ENCODE data around the gene TRIM34. TPM values are rescaled to one million over a fixed set of nuclear protein-coding genes. Genes with fewer than 3 reads are reported as not detected.

The TRIM34 gene
- total and polyA plus RNA-seq, 2 of the 8 experiments (the other 6 are each of a cell fraction or from before 2014, with no cell fraction given), result 0.76 to 5.8 TPM

DNA sequence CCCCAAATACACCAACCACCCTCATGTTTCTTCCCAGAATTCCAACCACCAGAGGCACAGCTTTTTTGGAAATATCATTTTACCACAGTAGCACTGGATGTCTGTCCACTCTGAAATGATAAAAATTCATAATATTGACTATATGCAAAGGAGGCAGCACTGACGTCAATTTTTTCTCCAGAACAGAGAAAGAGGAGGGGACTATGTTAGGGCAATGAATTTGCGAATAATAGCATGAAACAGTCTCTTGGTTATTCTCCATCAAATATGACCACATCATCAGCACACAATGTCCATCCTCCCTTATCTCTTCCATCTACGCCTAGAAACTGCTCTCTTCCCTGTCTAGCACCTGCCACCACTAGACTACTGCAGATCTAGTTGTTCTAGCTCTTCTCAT is 21.3 kb downstream of the TRIM34 start:
- H4K20me1 ChIP-seq (replicated peaks in 1 of 2; ENCODE audit: control insufficient read depth in 1 of 2, insufficient read depth in 2 of 2, low read length in 2 of 2), result no peaks in the 10 kb centered on the region
- H4K91ac ChIP-seq (replicated peaks; ENCODE audit: insufficient read length, low read length), result no peak overlapping the region
- H2BK12ac ChIP-seq (ENCODE audit: low read depth, low read length), result no peak overlapping the region
- H2AFZ ChIP-seq (ENCODE audit: low read length), result no peak overlapping the region
- no peaks in the 10 kb centered on the region for H3K23me2 ChIP-seq (ENCODE audit: low read depth, low read length)
- no peak overlapping the region for H3K4me2 ChIP-seq (ENCODE audit: insufficient read depth in 1 of 2, low read depth in 2 of 2, low read length in 2 of 2)
- no peak overlapping the region for H2BK20ac ChIP-seq (ENCODE audit: low read length)
- no peak overlapping the region for H2AK5ac ChIP-seq (ENCODE audit: low read depth, low read length)
- H3K4me1 ChIP-seq (replicated peaks in 1 of 4; ENCODE audit: control insufficient read depth in 3 of 4, insufficient read depth in 4 of 4, low read length in 3 of 4), result no peaks in the 10 kb centered on the region
- TF ChIP-seq CBX5 (IDR thresholded peaks at IDR 0.05; ENCODE audit: low read depth, low read length), result no peak
- no peak for TF ChIP-seq RNF2 (IDR thresholded peaks at IDR 0.05; ENCODE audit: borderline replicate concordance, low read depth, low read length, missing control alignments, poor library complexity, severe bottlenecking)
- TF ChIP-seq BRCA1 (IDR thresholded peaks at IDR 0.05; ENCODE audit: low read depth, low read length), result no peak
- H3K23ac ChIP-seq (ENCODE audit: insufficient read length), result no peak overlapping the region
- H3K9me3 ChIP-seq (ENCODE audit: insufficient read depth in 2 of 2, low read depth in 1 of 2, low read length in 1 of 2), result no peaks in the 10 kb centered on the region
- no peak overlapping the region for H3K18ac ChIP-seq (ENCODE audit: extremely low read depth, low read length)
- H3K36me3 ChIP-seq (ENCODE audit: control insufficient read depth in 2 of 4, insufficient read depth in 4 of 4, low read length in 3 of 4), result no peaks in the 10 kb centered on the region
- DNase-seq (ENCODE audit: low read depth in 1 of 2, low spot score in 2 of 2), result no peak
- no peak overlapping the region for H4K8ac ChIP-seq (ENCODE audit: extremely low read depth, insufficient read depth, low read length)
- no peaks in the 10 kb centered on the region for H3K79me2 ChIP-seq (ENCODE audit: control insufficient read depth in 1 of 2, insufficient read depth in 2 of 2, low read length in 2 of 2)
- H3K14ac ChIP-seq (ENCODE audit: insufficient read length), result no peak overlapping the region
- ChIA-PET CTCF (ENCODE audit: partially characterized antibody) (interaction anchor here (1.3 kb wide), 1 partner anchor 11 kb away, joined by 3 read pairs; no protein-coding TSS in a partner anchor), POLR2A (ENCODE audit: partially characterized antibody) (no interaction called here)
- no peak overlapping the region for H2BK15ac ChIP-seq (ENCODE audit: low read length)
- no peak overlapping the region for H2BK120ac ChIP-seq (replicated peaks; ENCODE audit: low read depth, low read length)
- WGBS, 2 experiments (ENCODE audit: extremely low coverage in 1 of 2, insufficient coverage in 1 of 2, insufficient read length in 1 of 2, insufficient replicate concordance in 2 of 2, low coverage in 1 of 2, low lambda C conversion rate in 2 of 2, missing lambda C conversion rate in 1 of 2), result 84% methylated on average over 3 of the region's 3 CpGs; no CpG with 5 or more reads in 1 of the 2 experiments
- no peak overlapping the region for H2BK5ac ChIP-seq (ENCODE audit: low read depth, low read length)
- H3K27me3 ChIP-seq (replicated peaks in 1 of 4; ENCODE audit: control insufficient read depth in 3 of 4, extremely low read depth in 1 of 4, insufficient read depth in 3 of 4, low read length in 3 of 4), result no peaks in the 10 kb centered on the region
- FAIRE-seq, result no peak
- no peak overlapping the region for H3K4me3 ChIP-seq (ENCODE audit: extremely low read depth in 1 of 4, insufficient read depth in 2 of 4, low read depth in 3 of 4, low read length in 4 of 4)
- H3K9ac ChIP-seq (replicated peaks in 1 of 4; ENCODE audit: extremely low read depth in 1 of 4, low read depth in 3 of 4, low read length in 3 of 4), result no peak overlapping the region
- H3K79me1 ChIP-seq (ENCODE audit: low read depth, low read length), result no peaks in the 10 kb centered on the region
- no peak overlapping the region for H3K4ac ChIP-seq (replicated peaks; ENCODE audit: insufficient read length, low read depth, low read length)
- no peak overlapping the region for H3K27ac ChIP-seq (ENCODE audit: low read depth, low read length)
- H3K56ac ChIP-seq (replicated peaks; ENCODE audit: insufficient read length, low read depth, low read length), result no peak overlapping the region
- no peak overlapping the region for H4K5ac ChIP-seq (ENCODE audit: insufficient read length, low read depth, low read length)
